Midbrain (tissue), 1 donor: Measurements from ENCODE around the gene CACNA1E.
A peak's percentile ranks its signal among the peaks of the same experiment; 100 is the strongest.
"Not testable (repeated sequence)": the region's sequence is repeated elsewhere in the genome, so short reads cannot be mapped to it uniquely, and the experiment has no call there.

ENCODE experiments used
- DNase-seq: peaks from one replicate; lab custom pipeline; 2025; lab: John Stamatoyannopoulos, UW

CACNA1E gene

DNA sequence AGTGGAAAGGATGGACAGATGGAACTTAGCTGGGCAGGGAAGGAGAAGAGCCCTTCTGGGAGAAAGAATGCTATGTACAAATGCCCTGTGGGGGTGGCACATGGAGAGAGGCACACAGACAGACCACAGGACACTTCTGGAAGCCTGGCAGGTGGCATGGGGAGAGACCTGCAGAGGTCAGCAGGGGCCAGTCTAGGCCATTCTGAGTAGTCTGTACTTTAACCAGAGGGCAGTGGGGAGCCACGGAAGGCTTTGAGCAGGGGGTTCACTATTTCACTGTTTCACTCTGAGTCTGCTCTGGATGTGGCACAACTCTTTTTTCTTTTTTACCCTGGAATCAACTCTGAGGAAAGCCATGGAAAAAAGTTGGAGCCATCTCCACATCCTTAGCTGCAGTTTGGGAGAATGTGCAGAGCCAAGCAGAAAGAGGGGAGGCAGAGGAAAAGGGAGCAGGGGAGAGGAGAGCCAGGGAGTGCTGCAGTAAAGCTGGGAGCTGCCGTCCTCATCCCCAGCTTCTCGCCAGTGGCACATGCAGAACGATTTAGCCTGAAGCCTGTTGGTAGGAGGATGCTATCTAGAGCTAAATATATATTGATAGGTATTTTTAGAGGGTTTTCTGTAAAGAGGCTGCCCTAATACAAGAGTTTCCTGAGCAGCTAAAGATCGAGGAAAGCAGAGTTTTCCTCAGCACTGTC lies 34.0 kb downstream of the CACNA1E start:
- no peak for DNase-seq

DNA sequence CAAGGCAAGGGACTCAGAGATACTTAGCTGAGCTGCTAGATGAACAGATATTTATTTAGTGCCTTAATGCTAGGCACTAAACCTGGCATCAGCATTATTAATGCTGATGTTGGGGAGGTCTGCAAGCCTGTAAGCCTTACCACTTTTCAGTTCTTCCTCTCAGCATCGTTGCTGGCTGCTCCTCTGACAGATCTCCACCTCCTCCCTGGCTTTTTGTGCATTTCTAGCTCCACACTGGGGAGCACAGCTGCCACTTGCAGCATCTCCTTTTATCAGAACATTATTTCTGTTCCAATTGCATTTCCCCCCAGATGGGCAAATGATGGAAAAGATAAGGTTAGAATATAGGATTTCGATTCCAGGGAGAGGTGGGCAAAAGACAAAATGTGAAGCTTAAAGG lies 34.8 kb downstream of the CACNA1E start:
- no peak for DNase-seq

DNA sequence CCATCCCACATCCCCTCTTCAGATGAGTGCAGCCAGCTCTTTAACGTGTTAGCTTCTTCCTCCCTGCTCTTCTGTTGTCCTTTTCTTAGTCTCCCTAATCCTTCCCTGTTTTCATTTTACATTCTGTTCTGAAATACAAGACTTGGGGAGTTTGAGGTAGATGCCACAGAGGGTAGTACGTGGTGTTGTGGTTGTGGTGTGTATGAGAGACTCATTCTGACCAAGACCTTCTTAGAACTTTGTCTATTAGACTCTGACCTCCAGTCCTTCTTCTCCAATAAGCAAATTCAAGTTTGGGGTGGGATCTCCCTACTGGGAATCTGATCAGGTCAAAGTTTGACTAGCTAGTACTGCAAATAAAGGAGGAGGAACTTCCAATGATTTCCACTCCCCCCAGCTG lies 39.5 kb downstream of the CACNA1E start:
- no peak for DNase-seq

DNA sequence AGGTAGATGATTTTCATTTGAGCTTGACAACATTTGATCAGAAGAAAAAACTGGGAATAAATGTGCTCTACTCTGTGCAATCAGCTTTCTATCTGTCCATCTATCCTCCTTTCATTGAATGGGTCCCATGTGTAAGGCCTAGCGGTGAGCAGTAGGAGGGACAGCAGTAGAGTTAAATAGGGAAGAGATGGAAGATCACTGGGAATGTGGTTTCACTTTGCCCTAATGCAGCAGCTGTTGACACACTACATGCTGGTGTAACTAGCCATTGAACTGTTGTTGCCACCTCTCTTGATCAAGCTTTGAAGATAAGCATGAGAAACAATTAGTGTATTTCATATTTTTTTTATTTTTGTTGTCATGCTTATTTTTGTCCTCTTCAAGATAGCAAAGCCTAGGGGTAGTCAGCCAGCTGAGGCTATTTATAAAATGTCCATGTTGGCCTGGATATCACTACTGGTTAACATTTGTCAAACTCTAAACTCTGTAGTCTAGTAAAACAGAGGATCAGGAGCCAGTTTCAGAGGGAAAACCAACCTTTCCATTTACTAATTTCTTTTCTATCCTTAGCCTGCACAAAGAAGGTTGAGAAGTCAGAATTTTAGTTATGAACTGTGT lies 41.9 kb downstream of the CACNA1E start:
- no peak for DNase-seq

DNA sequence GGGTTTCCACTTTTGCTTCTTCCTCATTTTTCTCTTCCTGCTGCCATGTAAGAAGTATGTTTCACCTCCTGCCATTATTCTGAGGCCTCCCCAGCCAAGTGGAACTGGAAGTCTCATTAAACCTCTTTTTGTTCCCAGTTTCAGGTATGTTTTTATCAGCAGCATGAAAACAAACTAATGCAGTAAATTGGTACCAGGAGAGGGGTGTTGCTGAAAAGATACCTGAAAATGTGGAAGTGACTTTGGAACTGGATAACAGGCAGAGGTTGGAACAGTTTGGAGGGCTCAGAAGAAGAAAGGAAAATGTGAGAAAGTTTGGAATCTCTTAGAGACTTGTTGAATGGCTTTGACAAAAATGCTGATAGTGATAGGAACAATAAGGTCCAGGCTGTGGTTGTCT lies 44.9 kb downstream of the CACNA1E start:
- DNase-seq, result not testable (repeated sequence)

DNA sequence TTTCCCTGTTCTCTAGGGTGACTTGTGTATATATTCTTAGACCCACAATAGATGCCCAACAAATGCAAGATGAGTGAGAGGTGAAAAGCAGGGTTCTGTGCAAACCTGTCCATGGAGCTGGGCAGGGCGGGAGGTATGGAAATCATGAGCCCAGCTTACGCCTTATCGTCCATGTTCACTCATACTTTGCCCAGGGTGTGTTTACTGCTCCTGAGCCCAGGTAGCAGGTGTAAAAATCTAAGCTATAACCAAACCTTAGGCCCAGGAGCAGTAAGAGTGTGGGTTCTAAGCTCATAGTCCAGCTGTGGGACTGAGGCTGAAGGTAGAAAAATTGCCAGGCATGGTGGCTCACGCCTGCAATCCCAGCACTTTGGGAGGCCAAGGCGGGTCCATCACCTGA lies 48.1 kb downstream of the CACNA1E start:
- no peak for DNase-seq

DNA sequence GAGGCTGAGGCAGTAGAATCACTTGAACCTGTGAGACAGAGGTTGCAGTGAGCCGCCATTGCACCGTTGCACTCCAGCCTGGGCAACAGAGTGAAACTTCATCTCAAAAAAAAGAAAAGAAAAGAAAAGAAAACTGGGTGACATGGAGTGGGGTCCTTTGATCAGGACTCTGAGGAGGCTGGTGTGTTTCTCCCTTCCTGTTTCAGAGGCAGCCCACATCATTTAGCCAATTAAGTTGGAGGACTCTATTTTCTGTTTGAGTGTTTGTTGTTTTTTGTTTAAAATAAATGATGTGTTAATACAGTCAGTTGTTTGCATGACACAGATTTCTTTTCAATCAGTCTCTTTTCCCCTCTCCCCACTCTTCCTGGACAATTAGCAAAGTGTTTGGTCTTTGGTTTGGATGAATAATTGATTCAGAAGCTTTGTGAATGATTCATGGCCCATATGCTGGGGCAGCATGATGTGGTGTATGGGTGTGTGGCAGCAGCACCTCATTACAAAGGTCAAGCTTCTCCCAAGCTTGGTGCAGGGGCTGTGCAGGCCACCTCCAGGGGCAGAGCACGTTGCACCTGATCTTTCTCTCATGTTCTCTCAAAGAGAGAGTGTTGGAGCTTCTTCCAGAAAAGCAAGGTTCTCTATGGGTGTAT lies 48.8 kb downstream of the CACNA1E start:
- DNase-seq, result no peak

DNA sequence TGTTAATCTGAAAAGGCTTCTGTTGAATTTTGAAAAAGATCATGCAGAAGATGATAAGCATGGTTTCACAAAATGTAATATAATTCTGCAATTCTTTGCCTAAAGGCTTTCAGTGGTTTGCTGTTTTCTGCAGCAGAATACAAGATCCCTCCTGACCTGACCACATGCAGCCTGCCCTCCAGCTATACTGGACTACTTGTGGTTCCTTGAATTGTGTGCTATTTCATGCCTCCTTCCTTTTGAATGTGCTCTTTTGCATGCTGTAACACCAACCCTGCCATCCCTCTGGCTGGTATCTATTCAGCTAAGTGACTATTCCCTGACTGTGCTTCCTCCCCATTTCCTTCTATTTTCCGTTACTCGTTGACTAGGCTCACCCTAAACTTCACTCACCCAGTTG lies 55.5 kb downstream of the CACNA1E start:
- no peak for DNase-seq

DNA sequence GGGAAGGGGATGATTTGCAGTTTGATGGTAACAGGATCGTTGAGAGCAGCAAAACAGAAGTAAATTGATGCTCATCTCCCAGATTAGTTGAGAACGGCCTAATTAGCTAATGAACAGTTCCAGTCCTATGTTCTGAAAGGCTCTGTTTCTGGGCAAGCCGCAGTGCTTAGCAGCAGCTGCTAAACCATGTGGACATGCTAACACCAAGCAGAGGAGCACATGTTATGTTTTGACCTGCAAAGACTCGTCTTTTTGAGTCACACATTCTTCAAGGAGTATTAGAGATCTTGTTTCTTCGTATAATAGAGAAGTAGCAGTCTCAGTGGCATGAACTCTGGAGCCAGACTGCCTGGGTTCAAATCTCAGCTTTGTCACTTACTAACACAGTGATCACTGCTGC lies 58.1 kb downstream of the CACNA1E start:
- DNase-seq, result no peak

DNA sequence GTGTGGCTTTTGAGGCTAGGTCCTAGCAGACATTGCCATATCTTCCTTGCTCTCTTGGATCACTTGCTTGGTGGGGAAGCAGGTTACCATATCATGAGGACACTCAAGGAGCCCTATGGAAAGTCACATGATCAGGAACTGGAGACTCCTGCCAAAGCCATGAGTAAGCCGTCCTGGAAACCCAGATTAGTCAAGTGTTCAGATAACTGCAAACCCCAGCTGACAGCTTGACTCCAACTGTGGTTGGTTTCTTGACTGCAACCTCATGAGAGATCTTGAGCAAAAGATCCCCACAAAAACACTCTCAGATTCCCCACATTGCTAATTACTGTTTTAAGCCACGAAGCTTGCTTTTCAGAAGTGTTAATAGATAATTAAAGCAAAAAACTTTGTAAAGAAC lies 58.6 kb downstream of the CACNA1E start:
- no peak for DNase-seq

DNA sequence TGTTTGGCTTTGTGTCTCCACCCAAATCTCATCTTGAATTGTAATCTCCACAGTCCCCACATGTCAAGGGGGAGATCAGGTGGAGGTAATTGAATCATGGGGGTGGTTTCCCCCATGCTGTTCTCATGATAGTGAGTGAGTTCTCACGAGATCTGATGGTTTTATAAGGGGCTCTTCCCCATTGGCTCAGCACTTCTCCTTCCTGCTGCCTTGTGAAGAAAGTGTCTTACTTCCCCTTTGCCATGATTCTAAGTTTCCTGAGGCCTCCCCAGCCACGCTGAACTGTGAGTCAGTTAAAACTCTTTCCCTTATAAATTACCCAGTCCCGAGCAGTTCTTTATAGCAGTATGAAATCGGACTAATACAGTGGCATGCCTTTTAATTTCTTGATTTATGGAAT lies 59.1 kb downstream of the CACNA1E start:
- DNase-seq, result not testable (repeated sequence)

DNA sequence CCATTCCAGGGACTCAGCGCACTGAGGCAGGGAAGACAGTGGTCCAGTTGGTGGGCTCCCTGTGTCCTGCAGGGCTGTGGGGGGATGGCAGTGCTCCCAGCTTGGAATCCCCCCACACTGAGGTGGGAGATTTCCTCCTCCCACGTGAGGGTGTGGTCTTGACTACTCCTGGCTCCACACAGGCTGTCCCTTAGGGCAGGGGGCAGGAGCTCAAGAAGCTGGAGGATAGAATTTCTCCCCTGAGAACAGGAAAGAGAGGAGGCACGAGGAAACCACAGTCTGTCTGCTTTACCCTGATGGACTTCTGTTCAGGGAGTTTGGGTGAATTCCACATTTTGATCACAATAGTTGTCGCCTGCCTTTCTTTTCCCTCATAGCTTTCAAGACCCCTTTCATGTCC lies 62.1 kb downstream of the CACNA1E start:
- no peak for DNase-seq

DNA sequence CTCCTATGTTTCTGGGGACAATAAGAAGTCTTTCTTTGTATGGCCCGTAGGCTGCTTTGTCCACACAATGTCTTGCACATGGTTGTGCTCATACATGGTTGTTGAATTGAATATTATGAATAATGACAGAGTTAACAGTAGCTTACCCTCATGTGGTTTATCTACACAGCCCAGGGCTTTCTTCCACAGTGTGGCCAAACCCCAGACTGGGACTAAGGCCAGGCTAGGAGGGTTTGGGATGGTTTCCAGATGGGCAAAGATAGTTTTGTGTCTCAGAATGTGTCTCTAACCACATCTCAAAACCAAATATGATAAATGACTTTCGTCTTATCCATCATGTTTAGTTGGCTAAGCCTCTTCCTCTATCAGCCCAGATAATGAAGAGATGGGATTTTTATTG lies 65.2 kb downstream of the CACNA1E start:
- DNase-seq, result no peak

DNA sequence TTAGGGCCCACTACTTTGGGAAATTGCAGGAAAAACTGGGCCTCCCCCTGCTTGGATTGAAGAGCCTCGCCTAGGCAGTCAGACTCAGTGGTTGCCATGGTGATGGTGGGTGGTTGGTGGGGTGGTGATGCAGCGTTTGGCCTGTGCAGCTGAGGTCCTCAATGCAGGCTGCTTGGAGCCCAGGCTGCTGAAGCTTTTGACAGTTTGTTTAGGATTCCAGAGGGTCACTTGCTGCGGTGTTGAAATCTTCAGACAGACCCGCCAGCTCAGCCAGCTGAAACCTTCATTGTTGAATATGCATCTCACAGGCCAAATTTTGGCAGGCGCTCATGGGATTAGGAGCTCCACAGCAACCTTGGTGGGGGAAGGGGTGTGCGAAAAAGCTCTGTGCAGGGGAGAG lies 67.9 kb downstream of the CACNA1E start:
- DNase-seq, result peak; percentile 84

DNA sequence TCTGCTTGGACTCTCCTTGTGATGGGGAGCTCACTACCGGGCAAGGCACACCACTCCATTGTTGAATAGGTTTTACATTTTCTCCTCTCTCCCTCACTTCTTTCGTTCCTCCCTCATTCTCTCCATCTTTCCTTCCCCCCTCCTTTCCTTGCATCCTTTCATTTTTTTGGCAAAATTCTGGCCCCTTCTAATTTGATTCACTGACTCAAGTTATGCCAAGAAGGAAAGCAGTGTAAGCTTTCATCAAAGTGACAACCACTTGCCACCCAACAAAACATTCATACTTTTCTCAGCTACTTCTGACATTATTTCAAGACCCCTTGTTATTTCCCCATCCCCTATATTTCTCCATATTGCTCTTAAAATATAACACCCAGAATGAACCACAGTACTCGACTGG lies 68.4 kb downstream of the CACNA1E start:
- no peak for DNase-seq

DNA sequence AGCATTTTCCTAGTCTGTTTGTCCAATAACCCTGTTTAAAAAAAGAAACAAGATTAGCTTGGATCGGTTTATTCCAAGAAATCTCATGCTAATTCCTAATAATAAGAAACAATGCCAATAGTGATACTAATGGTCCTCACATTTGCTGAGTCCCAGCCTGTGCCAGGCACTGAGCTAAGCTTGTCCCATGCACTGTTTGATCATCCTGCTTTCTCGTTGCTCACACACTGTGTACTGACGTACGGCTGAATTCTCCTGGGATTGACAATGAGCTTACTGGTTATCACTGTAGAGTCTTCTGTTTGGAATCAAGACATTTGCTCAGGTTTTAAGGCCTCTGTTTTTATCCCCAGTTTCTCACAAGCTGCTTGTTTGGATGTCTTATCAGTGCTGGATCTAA lies 71.1 kb downstream of the CACNA1E start:
- DNase-seq, result no peak

DNA sequence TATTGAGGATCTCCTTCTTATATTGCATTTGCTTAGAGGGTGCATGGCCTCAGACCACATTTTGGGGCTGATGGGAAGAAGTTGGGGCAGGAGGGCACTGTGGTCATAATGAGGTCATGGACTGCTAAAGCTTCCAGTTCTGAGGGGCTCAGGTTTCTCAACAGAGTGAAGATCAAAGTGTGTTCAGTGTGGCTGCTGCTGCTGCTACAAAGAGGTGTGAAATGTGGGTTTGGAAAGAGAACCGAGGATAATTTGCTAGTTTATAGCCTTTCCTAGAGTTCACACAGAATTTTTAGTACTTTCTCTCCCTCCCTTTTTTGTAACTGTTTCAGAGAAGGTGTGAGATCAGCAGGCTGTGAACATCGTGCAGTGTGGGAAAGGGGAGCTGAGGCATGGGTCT lies 73.3 kb downstream of the CACNA1E start:
- DNase-seq, result no peak

DNA sequence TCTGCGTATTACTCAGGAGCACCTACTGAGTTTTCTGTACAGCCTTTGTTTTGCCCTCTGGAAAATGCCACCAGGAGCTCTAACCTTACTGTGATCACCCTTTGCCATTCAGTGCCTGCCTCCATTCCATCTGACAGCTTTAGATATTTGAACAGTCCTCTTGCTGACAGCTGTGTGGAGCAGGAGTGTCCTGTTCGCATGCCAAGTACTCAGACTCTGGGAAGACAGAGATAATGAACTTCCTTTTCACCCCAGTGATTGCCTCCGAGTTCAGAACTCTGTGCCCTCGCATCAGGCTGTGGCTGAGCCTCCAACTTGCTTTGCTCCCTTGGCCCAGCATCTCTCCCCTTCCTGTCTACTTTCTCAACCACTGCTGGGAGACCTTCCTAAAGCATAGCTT lies 74.0 kb downstream of the CACNA1E start:
- DNase-seq, result no peak

DNA sequence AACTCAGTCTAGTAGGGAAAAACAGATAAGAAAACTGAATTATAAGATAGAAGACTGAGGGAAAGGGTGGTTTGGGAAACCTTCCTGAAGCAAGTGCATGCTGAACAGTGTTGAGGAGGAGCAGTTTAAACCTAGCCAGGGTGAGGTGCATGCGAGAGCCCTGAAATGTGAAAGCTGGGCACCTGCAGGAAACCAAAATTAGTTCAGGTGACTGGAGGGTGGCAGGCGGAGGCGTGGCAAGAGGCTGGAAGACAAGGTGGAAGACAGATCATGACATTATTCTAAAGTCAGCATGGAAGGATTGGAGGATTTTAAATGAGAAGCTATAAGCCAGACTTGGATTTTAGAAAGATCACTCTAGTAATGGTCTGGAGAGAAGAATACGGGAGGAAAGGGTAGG lies 75.1 kb downstream of the CACNA1E start:
- no peak for DNase-seq

DNA sequence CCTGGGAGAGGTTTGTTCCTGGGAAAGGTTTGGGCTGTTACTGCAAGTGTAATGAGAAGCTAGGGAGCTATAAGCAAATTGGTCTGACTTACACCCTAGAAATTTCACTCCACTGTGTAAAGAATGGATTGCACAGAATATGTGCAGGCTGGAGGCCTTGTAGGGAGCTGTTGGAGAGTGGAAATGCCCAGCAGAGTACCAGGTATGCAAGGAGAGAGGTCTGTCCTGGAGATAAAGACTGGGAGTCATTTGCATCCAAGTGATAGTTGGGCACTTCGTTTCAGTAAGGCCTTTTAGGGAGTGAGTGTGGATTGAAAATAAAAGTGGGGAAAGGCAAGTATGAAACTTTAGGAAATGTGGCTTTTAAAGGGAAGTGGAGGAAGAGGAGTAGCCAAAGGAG lies 75.8 kb downstream of the CACNA1E start:
- DNase-seq, result no peak

DNA sequence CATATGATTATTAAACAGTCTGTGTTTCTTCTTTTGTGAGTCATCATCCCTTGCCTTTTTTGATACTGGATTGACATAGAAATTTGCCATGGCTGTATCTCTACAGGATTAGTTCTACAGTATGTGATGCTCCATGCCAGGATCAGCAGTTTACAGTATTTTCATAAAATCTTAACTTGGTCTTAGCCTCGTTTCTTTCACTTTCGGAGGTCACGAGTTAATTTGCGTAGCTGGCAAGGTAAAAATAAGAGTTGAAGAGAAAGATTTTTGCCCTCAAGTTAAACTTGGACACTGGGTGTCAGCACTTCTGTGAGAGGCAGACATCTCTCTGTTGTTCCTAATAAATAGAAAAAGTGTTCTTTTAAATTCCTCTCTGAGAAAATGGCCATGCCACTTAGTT lies 79.1 kb downstream of the CACNA1E start:
- DNase-seq, result no peak

DNA sequence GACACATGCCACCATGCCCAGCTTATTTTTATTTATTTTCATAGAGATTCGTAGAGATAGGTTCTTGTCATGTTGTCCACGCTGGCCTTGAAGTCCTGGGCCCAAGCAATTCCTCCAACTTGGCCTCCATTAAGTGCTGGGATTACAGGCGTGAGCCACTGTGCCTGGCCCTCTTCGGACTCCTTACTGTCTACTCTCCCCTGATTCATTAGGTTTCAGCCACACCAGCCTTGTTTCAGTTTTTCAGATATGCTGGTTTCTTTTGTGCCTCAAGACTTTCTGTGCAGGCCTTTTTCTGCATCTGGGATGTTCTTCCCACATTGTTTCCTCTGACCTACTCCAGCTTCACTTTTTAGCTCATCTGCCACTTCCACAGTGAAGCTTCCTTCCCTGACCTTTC lies 85.4 kb downstream of the CACNA1E start:
- DNase-seq, result no peak

DNA sequence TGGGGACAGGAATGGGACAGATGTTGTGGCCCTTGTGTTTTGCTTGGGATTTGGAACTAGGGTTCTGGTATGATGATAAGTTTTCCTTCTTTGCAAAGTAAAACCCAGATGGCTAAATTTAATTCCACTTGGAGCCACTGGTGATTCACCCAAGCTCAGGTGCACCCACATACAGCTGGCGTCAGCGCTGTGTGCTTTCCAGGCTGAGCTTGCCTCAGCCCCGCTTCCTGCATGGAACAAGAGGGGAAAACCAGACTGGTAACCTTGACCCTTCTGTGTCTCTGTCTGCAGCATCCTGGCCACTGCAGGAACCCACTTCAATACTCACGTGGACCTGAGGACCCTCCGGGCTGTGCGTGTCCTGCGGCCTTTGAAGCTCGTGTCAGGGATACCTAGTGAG lies 94.2 kb downstream of the CACNA1E start:
- no peak for DNase-seq

DNA sequence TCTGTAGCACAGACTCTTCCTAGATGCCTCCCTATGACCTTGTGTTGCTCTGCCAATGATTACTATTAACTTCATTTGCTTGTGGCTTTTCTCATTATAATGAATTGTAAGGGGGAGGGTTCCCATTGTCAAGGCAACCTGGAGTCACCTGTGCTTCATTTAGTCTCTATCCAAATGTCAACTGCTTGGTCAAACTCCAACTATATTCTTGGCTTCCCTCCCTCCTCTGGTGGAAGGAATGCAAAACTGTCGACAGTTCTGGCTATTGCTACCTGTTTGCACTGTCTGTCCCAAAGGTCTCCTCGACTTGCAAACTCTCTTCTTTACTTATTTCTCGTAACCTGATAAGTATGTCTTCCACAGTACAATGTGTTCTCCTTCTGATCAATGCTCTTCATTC lies 100.3 kb downstream of the CACNA1E start:
- DNase-seq, result no peak
